ENCODE data around the gene PNMT. TPM values are rescaled to one million over a fixed set of nuclear protein-coding genes. Genes with fewer than 3 reads are reported as not detected.
A peak's percentile ranks its signal among the peaks of the same experiment; 100 is the strongest.

PNMT gene
- total and polyA plus RNA-seq, 2 of the 4 experiments (the other 2 are of a cell fraction) = not detected

- Histone ChIP-seq H2AK9ac (replicated peaks; ENCODE audit: low read depth, low read length, poor library complexity) (peak within 1 kb of the TSS; percentile 72), H3K9me1 (ENCODE audit: insufficient read depth, low read length) (no peaks in the 10 kb centered on the region), H2BK15ac (ENCODE audit: low read depth, low read length) (no peak within 1 kb of the TSS), H3K36me3 (ENCODE audit: control insufficient read depth, insufficient read depth, low read length) (peaks cover 23% of the 10 kb centered on the region), H2BK120ac (ENCODE audit: low read depth, low read length) (no peak within 1 kb of the TSS), H3K4me1 (ENCODE audit: control insufficient read depth, insufficient read depth, low read length) (peaks cover 7% of the 10 kb centered on the region; the same call in 1 of the 2 replicates), H2BK5ac (ENCODE audit: low read depth, low read length, poor library complexity, severe bottlenecking) (no peak within 1 kb of the TSS), H3K9me3 (ENCODE audit: control insufficient read depth, insufficient read depth, low read length) (no peaks in the 10 kb centered on the region), H3K18ac (ENCODE audit: low read depth, low read length) (no peak within 1 kb of the TSS), H4K20me1 (ENCODE audit: insufficient read depth, low read length) (no peaks in the 10 kb centered on the region; the same call in none of the 2 replicates), H3K79me1 (ENCODE audit: low read depth in 1 of 2, low read length in 2 of 2) (no peaks in the 10 kb centered on the region), H2AFZ (replicated peaks; ENCODE audit: low read length, poor library complexity) (no peak within 1 kb of the TSS), H3K4me2 (ENCODE audit: low read depth, low read length) (no peak within 1 kb of the TSS), H3K4ac (ENCODE audit: low read depth, low read length) (no peak within 1 kb of the TSS), H4K5ac (ENCODE audit: low read depth, low read length) (no peak within 1 kb of the TSS), H3K27me3 (ENCODE audit: control insufficient read depth, insufficient read depth, low read length) (peaks cover 21% of the 10 kb centered on the region), H2BK20ac (ENCODE audit: low read depth, low read length) (no peak within 1 kb of the TSS), H4K8ac (ENCODE audit: low read depth in 2 of 2, low read length in 2 of 2) (no peak within 1 kb of the TSS), H3K4me3 (ENCODE audit: insufficient read depth, low read depth, low read length) (no peak within 1 kb of the TSS), H3K9ac (ENCODE audit: low read depth, low read length) (no peak within 1 kb of the TSS), H3K27ac (ENCODE audit: insufficient read depth, low read length) (no peak within 1 kb of the TSS), H3K23ac (ENCODE audit: low read depth, low read length) (no peak within 1 kb of the TSS), H4K91ac (ENCODE audit: insufficient read depth, low read depth, low read length) (no peak within 1 kb of the TSS), H3K14ac (replicated peaks; ENCODE audit: low read depth, low read length) (no peak within 1 kb of the TSS), H2AK5ac (ENCODE audit: low read depth, low read length) (no peak within 1 kb of the TSS), H3K56ac (ENCODE audit: extremely low read depth, insufficient read depth, low read length) (no peak within 1 kb of the TSS)
- DNase-seq = no peak
- POLR2A ChIA-PET (ENCODE audit: unreplicated experiment) = no interaction called here
- WGBS, 2 experiments (ENCODE audit: extremely low coverage in 2 of 2, insufficient read length in 1 of 2) = 83% methylated on average over 2 of the region's 15 CpGs; no CpG with 5 or more reads in 1 of the 2 experiments
- dilution Hi-C loops (cut with HindIII; ENCODE audit: low sequenced_read_pairs, unreplicated experiment) (no loop called here), in situ Hi-C loops (cut with MboI; ENCODE audit: low sequenced_read_pairs) (no loop called here), intact Hi-C loops (cut with micrococcal nuclease) (no loop called here)
- CTCF ChIA-PET = interaction anchor here (1.0 to 1.7 kb wide), 3 partner anchors 11 to 43 kb away, joined by 3 to 5 read pairs (median 4); no protein-coding TSS in a partner anchor
- BruUV-seq (replicated peaks) = no TSS peak
- ATAC-seq (ENCODE audit: low read depth) = no peak
- TF ChIP-seq CHD1 (IDR thresholded peaks at IDR 0.05; ENCODE audit: low read depth, low read length) (no peak), SMC3 (IDR thresholded peaks at IDR 0.05; ENCODE audit: low read depth, low read length) (no peak), RCOR1 (IDR thresholded peaks at IDR 0.05; ENCODE audit: insufficient replicate concordance, low read length) (no peak), MXI1 (IDR thresholded peaks at IDR 0.05; ENCODE audit: borderline replicate concordance, low read depth, low read length) (no peak), CEBPB (IDR thresholded peaks at IDR 0.05; ENCODE audit: low read depth, low read length) (no peak), BHLHE40 (IDR thresholded peaks at IDR 0.05; ENCODE audit: low read depth, low read length) (no peak), MAZ (IDR thresholded peaks at IDR 0.05; ENCODE audit: borderline replicate concordance, low read depth, low read length) (no peak), FOS (IDR thresholded peaks at IDR 0.05; ENCODE audit: low read depth, low read length) (no peak), MAFK (IDR thresholded peaks at IDR 0.05; ENCODE audit: low read depth, low read length) (no peak), RFX5 (IDR thresholded peaks at IDR 0.05; ENCODE audit: low read depth, low read length) (no peak), USF2 (IDR thresholded peaks at IDR 0.05; ENCODE audit: low read depth, low read length) (no peak)
These were observed 3.4 kb upstream of the PNMT start, which contains the start of gene TCAP for GRCh38 chr17:39664581-39665561. Gene TCAP (plus strand): TSS chr17:39665349. CDS start chr17:39665360, 11 bp downstream.

Measured in IMR-90 (cell line).